GM21423 (cell line): ENCODE data around the gene NHEJ1.
A peak's percentile ranks its signal among the peaks of the same experiment; 100 is the strongest.

Source experiments
- ATAC-seq: cut with Tn5 transposase; IDR thresholded peaks from one replicate; pipeline ENCODE4 v1.9.1; 2021; ENCODE audit warnings: mild to moderate bottlenecking, moderate library complexity; ENCODE audit not compliant: unreplicated experiment

Gene NHEJ1

GRCh38 chr2:219182331-219183150, 21.9 kb upstream of the NHEJ1 start:
- no peak for ATAC-seq

GRCh38 chr2:219181531-219181930, 20.9 kb upstream of the NHEJ1 start:
- no peak for ATAC-seq

- no peak for ATAC-seq
Observed at GRCh38 chr2:219180961-219181360, 20.3 kb upstream of the NHEJ1 start.

- no peak for ATAC-seq
Observed at GRCh38 chr2:219179601-219180465, 19.2 kb upstream of the NHEJ1 start.

- peak; percentile 5 for ATAC-seq
Observed at GRCh38 chr2:219178377-219179175, 18.0 kb upstream of the NHEJ1 start.

GRCh38 chr2:219177552-219178376, 17.1 kb upstream of the NHEJ1 start, which contains the start of gene RETREG2:
TSS of gene RETREG2 (plus strand) at chr2:219178275. CDS start at chr2:219178353, 78 bp downstream.
- peak; percentile 44 for ATAC-seq

- peak; percentile 58 for ATAC-seq
Observed at GRCh38 chr2:219176818-219177551, 16.4 kb upstream of the NHEJ1 start, which contains the start of gene CNPPD1. TSS of gene CNPPD1 (minus strand) at chr2:219176925. CDS start at chr2:219176828, 97 bp downstream.

GRCh38 chr2:219175928-219176817, 15.6 kb upstream of the NHEJ1 start:
- peak; percentile 30 for ATAC-seq

GRCh38 chr2:219175486-219175885, 14.9 kb upstream of the NHEJ1 start:
- ATAC-seq, result no peak

GRCh38 chr2:219174801-219175200, 14.2 kb upstream of the NHEJ1 start:
- no peak for ATAC-seq

GRCh38 chr2:219174146-219174545, 13.5 kb upstream of the NHEJ1 start:
- ATAC-seq, result no peak

- ATAC-seq, result no peak
Observed at GRCh38 chr2:219173176-219173575, 12.6 kb upstream of the NHEJ1 start.

GRCh38 chr2:219172231-219173154, 11.9 kb upstream of the NHEJ1 start:
- no peak for ATAC-seq

- ATAC-seq, result no peak
Observed at GRCh38 chr2:219171231-219171651, 10.6 kb upstream of the NHEJ1 start.

GRCh38 chr2:219169930-219170654, 9.5 kb upstream of the NHEJ1 start, which contains the start of gene SLC23A3:
TSS of gene SLC23A3 (minus strand) at chr2:219170029. CDS start at chr2:219169984, 45 bp downstream.
- no peak for ATAC-seq

- no peak for ATAC-seq
Observed at GRCh38 chr2:219168932-219169331, 8.3 kb upstream of the NHEJ1 start.
